GM04503 (cell line): ENCODE data around the gene KATNA1.
A peak's percentile ranks its signal among the peaks of the same experiment; 100 is the strongest.

Source experiments
- DNase-seq: peaks from one replicate; pipeline ENCODE4 v3.0.0-alpha.2; 2012; ENCODE audit warnings: low read depth

KATNA1 gene

GRCh38 chr6:149608381-149608982 lies 40.0 kb downstream of the KATNA1 start:
- no peak for DNase-seq

GRCh38 chr6:149600508-149600907 lies 48.0 kb downstream of the KATNA1 start:
- no peak for DNase-seq

- DNase-seq, result no peak
Observed at GRCh38 chr6:149593408-149593807, 55.1 kb downstream of the KATNA1 start.

- DNase-seq, result no peak
Observed at GRCh38 chr6:149592983-149593382, 55.5 kb downstream of the KATNA1 start.

GRCh38 chr6:149586149-149586548 lies 62.4 kb downstream of the KATNA1 start:
- no peak for DNase-seq

GRCh38 chr6:149581349-149581748 lies 67.2 kb downstream of the KATNA1 start:
- DNase-seq, result no peak

GRCh38 chr6:149580880-149581279 lies 67.6 kb downstream of the KATNA1 start:
- no peak for DNase-seq

- DNase-seq, result no peak
Observed at GRCh38 chr6:149567945-149568585, 80.4 kb downstream of the KATNA1 start.

- DNase-seq, result no peak
Observed at GRCh38 chr6:149567194-149567586, 81.3 kb downstream of the KATNA1 start.

- DNase-seq, result no peak
Observed at GRCh38 chr6:149566410-149567193, 81.9 kb downstream of the KATNA1 start.

GRCh38 chr6:149565527-149566409 lies 82.7 kb downstream of the KATNA1 start, which contains the start of gene GINM1:
GINM1 (plus strand) TSS chr6:149566375; CDS start chr6:149566415, 40 bp downstream.
- DNase-seq, result peak; percentile 65

GRCh38 chr6:149563928-149564325 lies 84.6 kb downstream of the KATNA1 start:
- DNase-seq, result no peak

- peak; percentile 60 for DNase-seq
Observed at GRCh38 chr6:149563203-149563927, 85.1 kb downstream of the KATNA1 start.

GRCh38 chr6:149560736-149561135 lies 87.8 kb downstream of the KATNA1 start:
- no peak for DNase-seq

- DNase-seq, result no peak
Observed at GRCh38 chr6:149559389-149559788, 89.1 kb downstream of the KATNA1 start.

GRCh38 chr6:149558029-149558428 lies 90.5 kb downstream of the KATNA1 start:
- DNase-seq, result no peak

GRCh38 chr6:149551920-149552319 lies 96.6 kb downstream of the KATNA1 start:
- DNase-seq, result no peak

- peak; percentile 61 for DNase-seq
Observed at GRCh38 chr6:149545754-149546471, 102.6 kb downstream of the KATNA1 start, which contains the start of gene PPIL4. PPIL4 (minus strand) TSS chr6:149546043; CDS start chr6:149546005, 38 bp downstream.

- no peak for DNase-seq
Observed at GRCh38 chr6:149545258-149545753, 103.2 kb downstream of the KATNA1 start.
